Esophagus muscularis mucosa (tissue), 4 donors: ENCODE measurements around the gene OR51V1.

Experiments
- EP300 ChIP-seq: sonication (generic); formaldehyde crosslinking; IDR thresholded peaks from one replicate; pipeline ENCODE4 v1.6.1; 2017; ENCODE audit warnings: antibody characterized with exemption
- POLR2A ChIP-seq: fragments of 450-650 bp; IDR thresholded peaks from one replicate; pipeline ENCODE4 v1.6.1; 2017; ENCODE audit warnings: antibody characterized with exemption, moderate library complexity, mild to moderate bottlenecking, low read depth
- POLR2AphosphoS5 ChIP-seq, 2 donors: sonication (generic); formaldehyde crosslinking; IDR thresholded peaks; one replicate each; pipeline ENCODE4 v1.6.1; 2017; ENCODE audit warnings: antibody characterized with exemption in 2 of 2
- TF ChIP-seq, protein P1 (sequence below), 3 experiments: fragments of 200-600 bp in 2 of 3; fragments of 450-650 bp in 1 of 3; sonication (generic) in 2 of 3; IDR thresholded peaks; one replicate each; pipeline ENCODE4 v1.5.1; 2017 to 2019; ENCODE audit warnings: antibody characterized with exemption in 3 of 3, mild to moderate bottlenecking in 2 of 3, moderate library complexity in 1 of 3

DNA sequence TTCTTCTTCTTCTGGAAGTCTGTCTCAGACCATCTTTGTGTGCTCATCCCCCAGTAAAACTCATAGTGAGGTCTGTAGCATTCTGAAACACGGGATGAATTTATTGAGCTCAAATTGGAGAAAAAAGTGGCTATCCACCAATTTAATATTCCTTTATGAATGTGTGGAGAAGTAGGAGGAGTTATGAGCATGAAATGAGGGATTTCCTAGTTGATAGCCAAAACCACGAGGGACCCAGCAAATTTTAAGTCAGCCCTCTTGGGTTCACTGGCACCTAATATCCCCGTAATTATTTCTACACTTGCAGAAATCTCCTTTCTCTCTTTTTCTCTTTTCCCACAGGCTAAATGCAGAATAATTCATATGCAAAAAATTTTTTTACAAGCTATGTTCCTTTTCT lies 45.8 kb downstream of the OR51V1 start, which contains the start of gene OR52A1:
- TF ChIP-seq, protein P1, sequence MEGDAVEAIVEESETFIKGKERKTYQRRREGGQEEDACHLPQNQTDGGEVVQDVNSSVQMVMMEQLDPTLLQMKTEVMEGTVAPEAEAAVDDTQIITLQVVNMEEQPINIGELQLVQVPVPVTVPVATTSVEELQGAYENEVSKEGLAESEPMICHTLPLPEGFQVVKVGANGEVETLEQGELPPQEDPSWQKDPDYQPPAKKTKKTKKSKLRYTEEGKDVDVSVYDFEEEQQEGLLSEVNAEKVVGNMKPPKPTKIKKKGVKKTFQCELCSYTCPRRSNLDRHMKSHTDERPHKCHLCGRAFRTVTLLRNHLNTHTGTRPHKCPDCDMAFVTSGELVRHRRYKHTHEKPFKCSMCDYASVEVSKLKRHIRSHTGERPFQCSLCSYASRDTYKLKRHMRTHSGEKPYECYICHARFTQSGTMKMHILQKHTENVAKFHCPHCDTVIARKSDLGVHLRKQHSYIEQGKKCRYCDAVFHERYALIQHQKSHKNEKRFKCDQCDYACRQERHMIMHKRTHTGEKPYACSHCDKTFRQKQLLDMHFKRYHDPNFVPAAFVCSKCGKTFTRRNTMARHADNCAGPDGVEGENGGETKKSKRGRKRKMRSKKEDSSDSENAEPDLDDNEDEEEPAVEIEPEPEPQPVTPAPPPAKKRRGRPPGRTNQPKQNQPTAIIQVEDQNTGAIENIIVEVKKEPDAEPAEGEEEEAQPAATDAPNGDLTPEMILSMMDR (IDR thresholded peaks at IDR 0.05): no peak
- no peak for TF ChIP-seq POLR2A
- no peak for TF ChIP-seq EP300
- TF ChIP-seq POLR2AphosphoS5 (IDR thresholded peaks at IDR 0.05): no peak
